B cell (primary cell): Measurements from ENCODE around the gene PRAC2. TPM values are rescaled to one million over a fixed set of nuclear protein-coding genes. Genes with fewer than 3 reads are reported as not detected.
A peak's percentile ranks its signal among the peaks of the same experiment; 100 is the strongest.

Experiments
- ATAC-seq: fragments of 200-7000 bp; cut with Tn5 transposase; one replicate; pipeline ENCODE4 v1.10.0; 2021; ENCODE audit warnings: low read depth, mild to moderate bottlenecking, moderate number of reproducible peaks, moderate library complexity
- CTCF ChIA-PET: fragments of 350-600 bp; sonication (Branson Sonifier 250); formaldehyde crosslinking; loops from one replicate; lab custom pipeline; 2021; ENCODE audit warnings: antibody characterized with exemption, inconsistent platforms; lab: Charles Lee
- POLR2A ChIA-PET: fragments of 350-600 bp; sonication (Branson Sonifier 250); formaldehyde crosslinking; loops from one replicate; lab custom pipeline; 2021; ENCODE audit warnings: antibody characterized with exemption; lab: Charles Lee
- DNase-seq: peaks from one replicate; pipeline ENCODE4 v3.0.0; 2013
- H2AFZ ChIP-seq: 2 replicates; pipeline ENCODE4 v1.6.1; 2012; ENCODE audit warnings: mild to moderate bottlenecking, low read depth, low read length; ENCODE audit not compliant: insufficient read depth, poor library complexity, severe bottlenecking
- H3K27ac ChIP-seq, 2 donors: 1 replicate in 1 of 2; 2 replicates in 1 of 2; pipeline ENCODE4 v1.5.1; 2012 to 2013; ENCODE audit warnings: low read length in 2 of 2, mild to moderate bottlenecking in 2 of 2, moderate library complexity in 1 of 2
- H3K27me3 ChIP-seq, 4 experiments: fragments of 200-600 bp in 1 of 4; sonication (generic) in 1 of 4; replicated peaks in 1 of 4; 1 replicate in 2 of 4; 2 replicates in 2 of 4; pipeline versions ENCODE4 v1.6.1 to v1.7.0; 2013 to 2016; ENCODE audit warnings: low read length in 3 of 4, mild to moderate bottlenecking in 2 of 4, mixed read lengths in 1 of 4, moderate library complexity in 1 of 4; ENCODE audit not compliant: insufficient read depth in 4 of 4, control insufficient read depth in 3 of 4; ENCODE audit errors: control extremely low read depth in 1 of 4
- H3K36me3 ChIP-seq, 2 experiments: replicated peaks in 1 of 2; 1 replicate in 1 of 2; 2 replicates in 1 of 2; pipeline versions ENCODE4 v1.6.1 to v1.7.1; 2013; ENCODE audit warnings: low read length in 1 of 2; ENCODE audit not compliant: insufficient read depth in 2 of 2, control insufficient read depth in 1 of 2; ENCODE audit errors: control extremely low read depth in 1 of 2, extremely low read depth in 1 of 2
- H3K4me1 ChIP-seq, 2 donors: fragments of 200-600 bp in 1 of 2; sonication (generic) in 1 of 2; 1 replicate in 1 of 2; 2 replicates in 1 of 2; pipeline versions ENCODE4 v1.5.1 to v1.6.1; 2013 to 2017; ENCODE audit warnings: low read length in 2 of 2; ENCODE audit not compliant: control insufficient read depth in 2 of 2, insufficient read depth in 2 of 2
- H3K4me2 ChIP-seq: replicated peaks from 2 replicates; pipeline ENCODE3; 2012; ENCODE audit warnings: mild to moderate bottlenecking, low read depth, low read length; ENCODE audit not compliant: poor library complexity, severe bottlenecking
- H3K4me3 ChIP-seq, 5 experiments: fragments of 200-600 bp in 1 of 5; sonication (generic) in 1 of 5; 1 replicate in 3 of 5; 2 replicates in 2 of 5; pipeline versions ENCODE4 v1.5.1 to v1.7.0; 2011 to 2016; ENCODE audit warnings: low read length in 4 of 5, mild to moderate bottlenecking in 4 of 5, low read depth in 2 of 5, control low read depth in 1 of 5, moderate library complexity in 1 of 5; ENCODE audit not compliant: insufficient read depth in 1 of 5; ENCODE audit errors: control extremely low read depth in 1 of 5, extremely low read depth in 1 of 5
- H3K79me2 ChIP-seq: fragments of 200-600 bp; sonication (generic); one replicate; pipeline ENCODE4 v1.6.0; 2016; ENCODE audit warnings: low read length; ENCODE audit not compliant: control insufficient read depth, insufficient read depth
- H3K9ac ChIP-seq: fragments of 200-600 bp; sonication (generic); 2 replicates; pipeline ENCODE4 v1.6.1; 2017; ENCODE audit warnings: mild to moderate bottlenecking, low read length, moderate library complexity
- H3K9me3 ChIP-seq, 3 donors: one replicate each; pipeline versions ENCODE4 v1.6.1 to v1.7.1; 2013; ENCODE audit warnings: low read length in 2 of 3; ENCODE audit not compliant: control insufficient read depth in 2 of 3, insufficient read depth in 1 of 3; ENCODE audit errors: control extremely low read depth in 1 of 3
- H4K20me1 ChIP-seq: 2 replicates; pipeline ENCODE4 v1.6.0; 2012; ENCODE audit warnings: mild to moderate bottlenecking, low read length; ENCODE audit not compliant: insufficient read depth, control insufficient read depth, poor library complexity, severe bottlenecking
- H3K27ac Mint-ChIP-seq: one replicate; pipeline ENCODE4 v1.8.0; 2021; ENCODE audit warnings: mixed read lengths
- H3K27me3 Mint-ChIP-seq: one replicate; pipeline ENCODE4 v1.8.0; 2021; ENCODE audit warnings: mixed read lengths
- H3K4me1 Mint-ChIP-seq: one replicate; pipeline ENCODE4 v1.8.0; 2021; ENCODE audit warnings: mixed read lengths
- H3K4me3 Mint-ChIP-seq: one replicate; pipeline ENCODE4 v1.8.0; 2021; ENCODE audit warnings: mixed read lengths
- H3K9me3 Mint-ChIP-seq: one replicate; pipeline ENCODE4 v1.8.0; 2022; ENCODE audit warnings: mixed read lengths; ENCODE audit not compliant: insufficient read depth
- CTCF ChIP-seq: fragments of 200-600 bp; IDR thresholded peaks from one replicate; pipeline ENCODE4 v1.8.0; 2022; ENCODE audit warnings: antibody characterized with exemption, mild to moderate bottlenecking
- EZH2 ChIP-seq: IDR thresholded peaks from 2 replicates; pipeline ENCODE4 v1.6.1; 2012; ENCODE audit warnings: borderline replicate concordance, low read depth, mild to moderate bottlenecking, moderate library complexity, low read length; ENCODE audit not compliant: insufficient read depth, poor library complexity, severe bottlenecking
- WGBS: methylation state at CpG from one replicate; pipeline ENCODE4 v1.1.5; 2013; ENCODE audit warnings: missing lambda C conversion rate; ENCODE audit not compliant: insufficient coverage; 5-methylcytosine and 5-hydroxymethylcytosine counted together
- intact Hi-C: fragments of 100-400 bp; cut with micrococcal nuclease; formaldehyde crosslinking; loops from one replicate; pipeline ENCODE4 v1.10.0; 2022
- polyA plus RNA-seq: library from polyadenylated mRNA; depleted of rRNA; stranded (reverse); fragments of >200 nt; gene quantifications from 2 replicates; pipeline ENCODE4 v1.2.3, GENCODE V29; 2012
- total RNA-seq, 2 donors: library from RNA; stranded (reverse); fragments of 120-200 nt in 1 of 2; gene quantifications; 1 replicate in 1 of 2; 2 replicates in 1 of 2; pipeline versions ENCODE4 v1.2.3 to v1.2.4, GENCODE V29; 2013 to 2022

The PRAC2 gene
- total and polyA plus RNA-seq, 2 donors (not counting 1 experiment from before 2014, with no cell fraction given), result not detected

GRCh38 chr17:48725288-48726064 lies 2.5 kb downstream of the PRAC2 start:
- peaks cover 2 to 75% (median 6%) of the 10 kb centered on the region in 3 donors for H3K9me3 ChIP-seq
- no peaks in the 10 kb centered on the region for H3K36me3 ChIP-seq
- H3K27ac ChIP-seq, result no peak overlapping the region
- H3K4me3 ChIP-seq, result peak overlapping the region in 1 of 5 experiments; percentile 18
- Mint-ChIP-seq H3K4me1 (peaks cover 35% of the 10 kb centered on the region), H3K9me3 (no peaks in the 10 kb centered on the region), H3K4me3 (peak overlapping the region; percentile 44), H3K27ac (peak overlapping the region; percentile 50), H3K27me3 (peaks cover 78% of the 10 kb centered on the region)
- WGBS, result 8% methylated on average over 36 of the region's 38 CpGs
- intact Hi-C loops, result loop anchor here (2.0 to 10.0 kb wide), 3 partner anchors 21 to 269 kb away; partner anchors contain the start of gene IGF2BP1
- no peaks in the 10 kb centered on the region for H3K79me2 ChIP-seq
- no peaks in the 10 kb centered on the region for H4K20me1 ChIP-seq
- peak overlapping the region; percentile 54 for H3K4me2 ChIP-seq
- ChIA-PET POLR2A (no interaction called here), CTCF (interaction anchor here (0.7 to 2.9 kb wide), 11 partner anchors 9 to 157 kb away, joined by 3 to 21 read pairs (median 3); no protein-coding TSS in a partner anchor)
- no peak for TF ChIP-seq EZH2
- no peak for TF ChIP-seq CTCF
- peaks cover 0 to 100% (median 88%) of the 10 kb centered on the region in 4 experiments for H3K27me3 ChIP-seq
- peak overlapping the region; percentile 6 for H3K9ac ChIP-seq
- DNase-seq, result peak; percentile 55
- no peak for ATAC-seq
- H3K4me1 ChIP-seq, result peaks cover 48 to 74% of the 10 kb centered on the region in 2 donors
- no peak overlapping the region for H2AFZ ChIP-seq
